ENCODE results near the gene CBY1. TPM values are rescaled to one million over a fixed set of nuclear protein-coding genes. Genes with fewer than 3 reads are reported as not detected.

Gene CBY1
- total RNA-seq, 1 donor from 2014 or later = 25.0 TPM

Other genes starting within 250 kb of the CBY1 start
- not detected in 2 replicates for gene KCNJ4, start 201.4 kb upstream of the CBY1 start, total RNA-seq
- gene KDELR3, start 188.5 kb upstream of the CBY1 start, total RNA-seq = 17.0 and 18.5 TPM in 2 replicates
- 333 and 445 TPM in 2 replicates for gene DDX17, start 150.3 kb upstream of the CBY1 start, total RNA-seq
- gene DMC1, start 86.5 kb upstream of the CBY1 start, total RNA-seq = 0.75 and 1.5 TPM in 2 replicates
- 2.3 and 5.8 TPM in 2 replicates for gene FAM227A, start 246 bp upstream of the CBY1 start, total RNA-seq
- gene TOMM22, start 25.3 kb downstream of the CBY1 start, total RNA-seq = 56.4 and 76.7 TPM in 2 replicates
- 97.3 and 110 TPM in 2 replicates for gene JOSD1, start 44.3 kb downstream of the CBY1 start, total RNA-seq
- gene GTPBP1, start 49.3 kb downstream of the CBY1 start, total RNA-seq = 33.0 and 35.4 TPM in 2 replicates
- gene SUN2, start 99.4 kb downstream of the CBY1 start, total RNA-seq = 84.5 and 105 TPM in 2 replicates
- gene DNAL4, start 137.5 kb downstream of the CBY1 start, total RNA-seq = 30.3 and 46.9 TPM in 2 replicates
- gene NPTXR, start 187.4 kb downstream of the CBY1 start, total RNA-seq = 2.4 and 5.4 TPM in 2 replicates
- gene CBX6, start 215.6 kb downstream of the CBY1 start, total RNA-seq = 54.5 and 60.3 TPM in 2 replicates